Retina (tissue), 1 donor: ENCODE data around the gene OLFML1.
"Not testable (repeated sequence)": the region's sequence is repeated elsewhere in the genome, so short reads cannot be mapped to it uniquely, and the experiment has no call there.

Experiments
- DNase-seq: peaks from one replicate; pipeline ENCODE4 v3.0.0-alpha.2; 2016

OLFML1 gene

DNA sequence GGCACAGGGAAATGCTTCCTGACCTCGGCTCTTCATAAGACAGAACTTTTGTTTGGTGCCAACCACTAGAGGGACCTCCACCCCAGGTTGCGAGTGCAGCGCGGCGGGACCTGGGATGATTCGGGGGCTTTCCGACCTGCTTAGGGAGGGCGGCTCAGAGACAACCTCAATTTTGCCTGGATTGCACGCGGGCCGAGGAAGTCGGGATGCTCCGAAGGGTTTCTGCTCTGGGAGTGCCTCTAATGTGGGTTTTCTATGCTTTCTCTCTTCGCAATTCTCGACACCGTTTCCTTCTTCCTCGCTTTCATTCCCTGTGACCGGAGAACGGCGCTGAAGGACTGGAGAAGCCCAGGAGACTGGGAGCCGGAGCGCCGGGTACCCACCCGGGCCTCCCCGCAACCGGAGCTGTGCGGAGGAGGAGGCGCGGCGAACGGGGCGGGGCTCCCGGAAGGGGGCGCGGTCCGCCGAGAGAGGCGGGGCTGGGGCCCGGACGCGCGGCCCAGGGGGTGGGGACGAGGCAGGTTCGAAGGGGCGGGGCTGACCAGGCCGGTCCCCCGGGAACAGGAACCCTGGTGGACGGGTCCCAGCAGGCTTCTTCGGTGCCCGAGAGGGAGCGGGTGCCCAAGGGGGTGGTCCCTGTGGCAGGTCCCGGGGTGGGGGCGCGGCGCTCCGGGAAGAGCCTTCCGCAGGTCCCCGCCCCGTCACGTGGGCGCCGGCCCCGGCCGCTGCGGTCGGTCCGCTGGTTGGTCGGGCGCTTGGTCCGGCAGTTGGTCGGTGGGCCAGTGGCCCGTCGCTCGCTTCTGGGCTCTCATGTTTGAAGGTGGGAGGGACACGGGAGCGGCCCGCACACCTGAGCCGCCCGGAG is 28.2 kb downstream of the OLFML1 start, which contains the start of gene PPFIBP2:
Gene PPFIBP2 (plus strand): TSS at position 766 of the 865 bp plus-strand sequence. CDS start 35,477 bp downstream, outside the sequence.
- peak; percentile 88 for DNase-seq

DNA sequence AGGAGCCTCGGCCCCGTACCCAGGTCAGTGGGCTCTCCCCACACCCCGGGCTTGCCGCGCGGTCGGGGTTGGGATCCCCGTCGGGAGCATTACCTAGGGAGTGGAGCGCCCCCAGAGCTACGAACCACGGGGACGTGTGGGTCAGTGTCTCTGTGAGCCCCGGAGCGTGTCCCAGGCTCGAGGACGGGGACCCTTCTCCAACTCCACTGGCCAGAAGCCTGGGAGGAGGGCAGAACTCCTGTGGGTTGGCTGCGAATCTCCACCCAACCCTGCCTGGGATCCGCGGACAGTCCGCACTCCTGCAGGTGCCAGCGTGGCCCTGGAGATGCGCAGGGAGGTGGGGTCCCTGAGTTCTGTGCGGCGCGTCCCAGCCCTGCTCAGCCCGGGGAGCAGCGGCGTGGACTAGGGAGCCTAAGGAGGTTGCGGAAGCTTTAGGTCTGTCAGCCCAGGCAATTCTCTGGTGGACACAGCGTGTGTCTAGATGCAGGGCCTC is 28.8 kb downstream of the OLFML1 start:
- no peak for DNase-seq

GRCh38 chr11:7515447-7515886 is 30.2 kb downstream of the OLFML1 start:
- no peak for DNase-seq

- no peak for DNase-seq
Measured at GRCh38 chr11:7516475-7516874, 31.2 kb downstream of the OLFML1 start.

DNA sequence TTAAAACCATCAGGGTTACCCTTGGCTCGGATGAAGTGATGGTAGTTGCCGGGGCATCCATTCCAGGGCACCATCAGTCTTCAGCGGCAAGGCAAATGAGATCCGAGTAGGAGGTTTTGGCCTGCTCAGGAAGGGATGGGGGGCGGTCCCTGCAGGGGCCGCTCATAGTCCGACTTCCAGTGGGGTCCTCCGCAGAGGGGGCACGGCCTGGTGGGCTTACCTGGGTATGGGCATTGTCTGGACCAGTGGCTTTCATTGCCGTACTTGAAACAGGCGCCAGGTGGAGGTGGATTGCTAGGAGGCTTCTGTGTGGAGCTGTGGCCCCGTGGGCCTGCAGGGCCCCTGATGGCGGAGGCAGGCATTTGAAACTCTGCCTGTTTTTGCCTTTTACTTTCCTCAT is 32.4 kb downstream of the OLFML1 start:
- DNase-seq = not testable (repeated sequence)

DNA sequence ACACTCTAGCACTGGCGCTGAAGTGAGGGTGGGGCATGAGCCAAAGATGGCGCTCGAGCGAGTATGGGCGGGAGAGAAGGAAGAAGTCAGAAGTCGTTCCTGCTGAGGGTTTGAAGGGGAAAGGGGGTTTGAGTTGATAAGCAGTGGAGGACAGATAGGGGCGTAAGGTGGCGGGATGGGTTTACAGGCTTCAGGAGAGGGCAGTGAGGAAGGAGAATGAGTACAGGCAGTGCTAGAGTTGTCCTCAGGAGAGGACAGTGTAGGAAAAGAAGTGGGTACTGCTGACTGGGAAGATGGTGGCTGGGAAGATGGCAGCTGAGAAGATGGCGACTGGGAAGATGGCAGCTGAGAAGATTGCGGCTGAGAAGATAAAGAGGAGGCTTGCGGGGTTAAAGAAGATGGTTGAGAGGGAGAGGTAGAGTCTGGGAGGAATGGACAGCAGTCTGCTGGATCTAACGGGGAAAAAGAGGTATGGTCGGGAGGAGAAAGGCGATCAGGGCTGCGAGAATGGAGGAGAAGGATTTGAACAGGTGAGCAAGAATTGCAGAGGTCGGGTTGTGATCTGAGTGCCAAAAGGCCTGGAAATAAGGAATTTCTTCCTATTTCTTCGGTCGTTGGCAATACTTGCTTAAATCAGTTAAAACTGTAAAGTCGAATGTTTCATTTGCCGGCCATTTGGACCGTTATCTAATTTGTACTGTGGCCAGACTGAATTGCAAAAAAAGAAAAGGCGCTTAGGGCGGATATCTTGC is 33.7 kb downstream of the OLFML1 start:
- DNase-seq = no peak

GRCh38 chr11:7520011-7520942 is 35.0 kb downstream of the OLFML1 start:
- no peak for DNase-seq

DNA sequence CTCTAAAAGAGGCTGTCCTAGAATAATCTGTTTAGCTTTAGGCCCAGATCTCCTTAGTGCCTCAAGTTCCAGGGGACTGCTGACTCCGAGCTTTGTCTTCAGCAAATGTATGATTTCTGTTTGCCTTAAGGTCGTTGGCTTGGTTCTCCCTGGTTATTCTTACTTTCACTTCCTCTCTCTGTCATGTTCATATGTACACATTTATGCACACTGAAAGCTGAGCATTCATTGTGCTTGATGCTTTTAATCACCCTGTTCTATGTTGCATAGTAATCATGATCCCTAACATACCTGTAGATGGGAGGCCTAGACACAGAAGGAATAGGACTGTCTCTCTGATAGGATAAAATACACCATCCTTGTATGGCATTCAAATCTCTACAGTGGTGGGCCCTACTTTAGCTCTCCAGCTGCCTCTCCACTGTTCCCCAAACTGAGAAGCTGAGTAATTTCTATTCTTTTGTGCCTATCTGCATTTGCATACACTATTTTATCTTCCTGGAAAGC is 35.7 kb downstream of the OLFML1 start:
- no peak for DNase-seq

DNA sequence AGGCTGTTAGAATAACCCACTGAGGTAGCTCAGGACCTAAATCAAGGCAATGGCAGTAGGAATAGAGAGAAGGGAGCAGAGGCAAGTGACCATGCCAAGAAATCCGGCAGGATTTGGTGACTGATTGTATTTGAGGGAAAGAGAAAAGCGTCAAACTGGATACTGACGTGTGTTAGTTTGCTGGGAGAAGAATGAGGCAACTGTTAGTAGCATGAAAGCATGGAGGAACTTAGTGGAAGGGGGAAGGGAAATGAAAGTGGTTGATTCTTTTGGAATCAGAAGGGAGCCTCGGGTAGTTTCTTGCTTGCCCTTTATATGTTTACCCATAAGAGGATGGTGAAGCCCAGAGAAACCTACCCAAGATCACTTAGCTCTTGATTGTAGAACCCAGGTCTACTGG is 36.8 kb downstream of the OLFML1 start:
- DNase-seq = no peak

GRCh38 chr11:7522546-7522945 is 37.2 kb downstream of the OLFML1 start:
- no peak for DNase-seq

GRCh38 chr11:7523416-7524210 is 38.3 kb downstream of the OLFML1 start:
- no peak for DNase-seq

DNA sequence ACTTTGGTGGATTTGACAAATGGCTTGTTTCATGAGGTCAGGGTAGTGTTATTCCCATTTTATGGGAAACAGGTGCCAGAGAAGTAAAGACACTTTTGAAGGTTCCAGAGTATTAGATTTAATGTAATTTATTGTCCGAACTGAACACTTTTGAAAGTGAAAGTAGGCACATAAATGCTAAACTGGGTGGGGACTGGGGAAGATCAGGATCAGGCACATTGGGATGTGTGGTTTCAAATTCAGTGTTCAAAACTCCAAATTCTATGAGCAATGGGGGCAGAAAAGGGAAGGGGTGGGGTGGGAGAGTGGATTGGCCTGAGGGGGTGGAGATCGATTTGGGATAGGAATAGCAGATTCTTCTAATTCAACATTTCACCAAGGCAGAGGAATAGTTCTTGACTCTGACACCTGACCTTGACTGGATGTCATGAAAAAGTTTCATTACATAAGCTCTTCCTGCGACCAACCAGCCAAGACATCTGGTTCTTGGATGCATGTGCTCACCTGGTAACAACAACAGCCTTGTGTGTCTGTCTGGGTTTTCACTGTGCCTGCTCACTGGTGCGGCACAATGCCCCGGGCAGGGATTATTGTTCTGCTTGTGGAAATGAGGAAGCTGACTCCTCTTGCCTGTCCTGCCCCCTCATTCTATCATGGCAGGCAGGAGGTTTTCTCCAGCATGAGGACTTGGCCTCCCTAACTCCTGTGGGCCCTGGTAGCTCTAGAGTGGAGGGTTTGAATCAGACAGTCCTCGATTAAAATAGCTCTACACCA is 39.3 kb downstream of the OLFML1 start:
- DNase-seq = no peak

DNA sequence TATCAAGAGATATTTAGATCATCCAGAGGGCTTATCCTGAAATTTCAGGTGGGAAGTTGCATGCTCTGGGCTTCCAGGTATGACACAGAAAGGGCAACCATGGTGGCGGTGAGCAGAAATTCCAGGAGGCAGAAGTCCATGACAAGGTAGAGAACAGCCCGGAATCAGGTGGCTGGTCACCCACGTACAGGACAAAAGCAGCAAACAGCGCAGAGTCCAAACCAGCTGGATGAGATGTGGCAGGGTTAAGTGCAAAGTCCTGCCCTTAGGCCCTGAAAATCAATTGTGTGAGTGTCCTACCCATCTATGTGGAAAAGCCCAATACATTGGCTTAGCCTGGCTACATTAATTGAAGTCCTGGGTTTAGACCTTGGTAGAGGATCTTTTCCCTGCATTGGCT is 40.1 kb downstream of the OLFML1 start:
- no peak for DNase-seq

GRCh38 chr11:7527029-7527428 is 41.7 kb downstream of the OLFML1 start:
- DNase-seq = no peak

DNA sequence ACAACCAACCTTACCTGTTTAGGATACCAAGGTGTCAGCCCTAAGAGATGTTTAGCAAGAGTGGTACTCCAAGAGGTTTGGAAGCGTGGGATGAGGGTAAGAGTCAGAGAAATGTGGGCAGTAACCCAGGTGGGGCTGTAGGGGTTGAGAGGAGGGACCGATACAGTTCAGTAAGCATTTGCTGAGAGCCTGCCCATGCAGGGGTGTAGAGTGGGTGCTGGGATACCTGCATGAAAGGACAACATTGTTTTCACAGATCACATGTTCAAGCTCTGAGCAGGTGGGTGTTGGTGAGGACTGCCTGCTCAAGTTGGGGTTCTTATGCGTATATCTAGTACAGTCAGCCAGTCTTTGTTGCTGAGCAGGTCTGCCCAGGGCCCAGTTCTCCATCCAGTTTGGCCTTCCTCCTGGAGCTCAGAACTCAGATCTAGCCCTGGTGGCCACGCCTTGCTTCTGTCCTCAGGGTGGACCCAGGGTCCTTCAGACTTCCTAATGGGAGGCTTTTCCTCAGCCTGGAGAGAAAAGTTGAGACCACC is 43.3 kb downstream of the OLFML1 start:
- DNase-seq = no peak

DNA sequence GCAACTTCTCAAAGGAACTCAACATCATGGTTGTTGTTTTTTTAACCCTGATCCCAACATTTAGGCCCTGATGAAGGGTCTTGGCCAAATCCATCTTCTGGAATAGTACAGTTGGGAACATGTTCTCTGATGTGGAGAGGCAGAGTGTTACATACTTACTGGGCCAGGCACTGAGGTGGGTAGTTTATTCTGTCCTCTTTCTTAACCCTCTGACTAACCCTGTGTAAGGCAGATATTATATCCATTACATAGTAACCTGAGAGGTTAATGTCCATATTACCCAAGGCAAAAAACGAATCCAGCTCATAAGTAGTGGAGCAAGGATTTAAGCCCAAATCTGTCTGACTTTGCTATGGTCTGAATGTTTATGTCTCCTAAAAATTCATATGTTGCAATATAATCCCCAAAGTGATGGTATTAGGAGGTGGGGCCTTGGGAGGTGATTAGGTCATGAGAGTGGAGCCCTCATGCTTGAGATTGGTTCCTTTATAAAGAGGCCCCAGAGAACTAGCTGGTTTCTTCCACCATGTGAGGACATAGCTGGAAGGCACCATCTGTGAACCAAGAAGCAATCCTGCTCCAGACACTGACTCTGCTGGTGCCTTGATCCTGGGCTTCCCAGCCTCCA is 44.8 kb downstream of the OLFML1 start:
- no peak for DNase-seq

DNA sequence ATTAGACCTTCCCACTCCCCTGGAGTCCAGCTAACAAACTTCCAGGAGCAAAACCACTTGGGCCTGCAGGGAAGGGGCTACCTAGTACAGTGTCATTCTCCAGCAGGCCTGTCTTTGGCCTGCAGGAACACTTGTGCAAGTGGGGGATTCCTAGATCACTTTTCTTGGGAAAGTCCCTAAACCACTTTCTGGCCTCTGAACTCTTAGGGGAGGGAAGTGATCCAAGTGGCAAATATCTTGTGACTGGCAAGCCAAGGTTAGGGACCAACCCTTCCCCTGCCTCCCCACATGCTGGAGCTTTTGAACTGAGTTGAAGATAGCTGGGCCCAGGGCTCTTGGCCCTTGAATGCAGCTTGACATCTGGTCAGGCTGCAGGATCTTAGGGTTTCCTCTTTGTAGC is 45.7 kb downstream of the OLFML1 start:
- no peak for DNase-seq

DNA sequence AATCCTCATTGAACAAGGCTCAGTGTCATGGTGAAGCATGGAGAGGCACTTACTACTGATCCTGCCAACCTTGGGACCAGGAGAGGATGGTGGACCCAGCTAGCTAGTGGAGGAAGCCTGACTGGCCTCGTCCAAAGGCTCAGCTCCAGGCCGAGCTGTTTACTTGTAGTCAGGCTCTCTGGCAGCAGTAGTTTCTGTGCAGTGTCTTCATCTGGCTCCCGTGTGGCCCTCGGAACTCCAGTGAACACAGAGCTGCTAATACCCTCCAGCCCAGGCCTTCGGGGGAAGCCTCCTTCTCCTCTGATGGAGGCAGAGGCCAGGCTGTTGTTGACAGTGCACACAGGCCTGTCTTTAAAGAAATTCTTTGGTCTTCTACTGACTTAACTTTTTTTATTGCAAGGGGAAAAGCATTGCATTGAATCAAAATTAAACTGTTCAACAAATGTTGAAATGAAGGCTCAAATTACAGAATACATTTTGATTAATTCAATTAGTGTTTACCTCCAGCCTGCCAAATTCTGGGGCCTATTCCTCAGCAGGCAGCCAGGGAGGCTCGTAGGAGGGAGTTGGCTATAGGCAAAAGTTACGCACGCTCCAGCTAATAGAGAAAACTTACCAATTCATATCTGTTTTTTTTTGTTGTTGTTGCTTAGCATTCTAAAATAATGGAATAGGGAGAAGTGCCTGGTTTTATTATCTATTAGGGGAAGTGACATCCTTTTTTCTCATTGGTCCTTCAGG is 47.3 kb downstream of the OLFML1 start:
- no peak for DNase-seq
